Measurements from ENCODE around the gene CTSD. TPM values are rescaled to one million over a fixed set of nuclear protein-coding genes. Genes with fewer than 3 reads are reported as not detected.

Gene CTSD
- polyA plus RNA-seq, 1 donor, result 80.6 TPM

- DNase-seq (ENCODE audit: low read depth), result no peak
These were observed 17.9 kb downstream of the CTSD start for GRCh38 chr11:1745701-1746320.

GRCh38 chr11:1744891-1745700 is 18.6 kb downstream of the CTSD start:
- DNase-seq (ENCODE audit: low read depth), result no peak

- DNase-seq (ENCODE audit: low read depth), result no peak
These were observed 19.4 kb downstream of the CTSD start for GRCh38 chr11:1744137-1744886.

- DNase-seq (ENCODE audit: low read depth), result no peak
These were observed 20.1 kb downstream of the CTSD start for GRCh38 chr11:1743585-1744136.

- no peak for DNase-seq (ENCODE audit: low read depth)
These were observed 20.7 kb downstream of the CTSD start for GRCh38 chr11:1742869-1743584.

GRCh38 chr11:1742371-1742770 is 21.4 kb downstream of the CTSD start:
- no peak for DNase-seq (ENCODE audit: low read depth)

- no peak for DNase-seq (ENCODE audit: low read depth)
These were observed 22.0 kb downstream of the CTSD start for GRCh38 chr11:1741741-1742140.

- no peak for DNase-seq (ENCODE audit: low read depth)
These were observed 22.8 kb downstream of the CTSD start for GRCh38 chr11:1740786-1741530.

- DNase-seq (ENCODE audit: low read depth), result no peak
These were observed 24.2 kb downstream of the CTSD start for GRCh38 chr11:1739576-1739975.

- no peak for DNase-seq (ENCODE audit: low read depth)
These were observed 25.3 kb downstream of the CTSD start for GRCh38 chr11:1738380-1738779.

GRCh38 chr11:1737080-1737757 is 26.5 kb downstream of the CTSD start:
- DNase-seq (ENCODE audit: low read depth), result no peak

GRCh38 chr11:1736447-1736992 is 27.2 kb downstream of the CTSD start:
- DNase-seq (ENCODE audit: low read depth), result no peak

GRCh38 chr11:1735271-1735670 is 28.5 kb downstream of the CTSD start:
- DNase-seq (ENCODE audit: low read depth), result no peak

- DNase-seq (ENCODE audit: low read depth), result no peak
These were observed 29.1 kb downstream of the CTSD start for GRCh38 chr11:1734641-1735081.

- no peak for DNase-seq (ENCODE audit: low read depth)
These were observed 29.7 kb downstream of the CTSD start for GRCh38 chr11:1733716-1734640.

- DNase-seq (ENCODE audit: low read depth), result no peak
These were observed 30.6 kb downstream of the CTSD start for GRCh38 chr11:1733009-1733715.

- DNase-seq (ENCODE audit: low read depth), result no peak
These were observed 31.2 kb downstream of the CTSD start for GRCh38 chr11:1732418-1733008.

All from forelimb muscle (tissue), 1 donor.